Loucy (cell line): Measurements from ENCODE around the gene RAB35.

Experiments
- H2AFZ ChIP-seq: fragments of 200-600 bp; sonication (generic); 2 replicates; pipeline ENCODE4 v1.6.0; 2016; ENCODE audit warnings: antibody characterized with exemption, mild to moderate bottlenecking, low read length, moderate library complexity
- H3F3A ChIP-seq: fragments of 200-600 bp; 2 replicates; pipeline ENCODE4 v1.6.0; 2016; ENCODE audit warnings: antibody characterized with exemption, low read depth, mild to moderate bottlenecking
- H3K27me3 ChIP-seq: fragments of 200-600 bp; sonication (generic); 2 replicates; pipeline ENCODE4 v1.6.1; 2014; ENCODE audit warnings: low read length, mild to moderate bottlenecking; ENCODE audit not compliant: insufficient read depth, poor library complexity, severe bottlenecking
- H3K36me3 ChIP-seq: fragments of 200-600 bp; sonication (generic); 2 replicates; pipeline ENCODE4 v1.6.1; 2016; ENCODE audit warnings: low read length; ENCODE audit not compliant: insufficient read depth
- H3K4me1 ChIP-seq: fragments of 200-600 bp; sonication (generic); 2 replicates; pipeline ENCODE4 v1.5.1; 2014; ENCODE audit warnings: low read length, mild to moderate bottlenecking; ENCODE audit not compliant: insufficient read depth, poor library complexity, severe bottlenecking
- H3K4me2 ChIP-seq: fragments of 200-600 bp; sonication (generic); 2 replicates; pipeline ENCODE4 v1.6.0; 2014; ENCODE audit warnings: antibody characterized with exemption, low read length, low read depth, mild to moderate bottlenecking; ENCODE audit not compliant: poor library complexity, severe bottlenecking
- H3K4me3 ChIP-seq: fragments of 200-600 bp; sonication (generic); 2 replicates; pipeline ENCODE4 v1.5.1; 2014; ENCODE audit warnings: low read length, mild to moderate bottlenecking, mixed read lengths; ENCODE audit not compliant: poor library complexity, severe bottlenecking
- H3K79me2 ChIP-seq: fragments of 200-600 bp; sonication (generic); 2 replicates; pipeline ENCODE4 v1.6.1; 2014; ENCODE audit warnings: low read length; ENCODE audit not compliant: insufficient read depth
- H3K9ac ChIP-seq: fragments of 200-600 bp; sonication (generic); 2 replicates; pipeline ENCODE4 v1.6.0; 2014; ENCODE audit warnings: mild to moderate bottlenecking, low read depth, low read length, moderate library complexity; ENCODE audit not compliant: poor library complexity, severe bottlenecking
- H3K9me2 ChIP-seq: fragments of 200-600 bp; sonication (generic); replicated peaks from 2 replicates; pipeline ENCODE4 v1.6.1; 2016; ENCODE audit warnings: low read depth, low read length, mixed read lengths
- H3K9me3 ChIP-seq: fragments of 200-600 bp; sonication (generic); 2 replicates; pipeline ENCODE4 v1.6.1; 2014; ENCODE audit warnings: mild to moderate bottlenecking, antibody characterized with exemption, low read length, low read depth; ENCODE audit not compliant: insufficient read depth
- H4K20me1 ChIP-seq: fragments of 200-600 bp; sonication (generic); 2 replicates; pipeline ENCODE4 v1.6.0; 2014; ENCODE audit warnings: antibody characterized with exemption, low read length, mild to moderate bottlenecking; ENCODE audit not compliant: insufficient read depth, poor library complexity, severe bottlenecking
- CTCF ChIP-seq: fragments of 200-600 bp; sonication (generic); conservative IDR thresholded peaks from 2 replicates; pipeline ENCODE4 v1.5.1; 2014; ENCODE audit warnings: mild to moderate bottlenecking, antibody characterized with exemption, low read length
- EZH2phosphoT487 ChIP-seq: fragments of 200-600 bp; IDR thresholded peaks from 2 replicates; pipeline ENCODE4 v1.6.1; 2018; ENCODE audit warnings: antibody characterized with exemption, mild to moderate bottlenecking, moderate library complexity, borderline replicate concordance

Gene RAB35

DNA sequence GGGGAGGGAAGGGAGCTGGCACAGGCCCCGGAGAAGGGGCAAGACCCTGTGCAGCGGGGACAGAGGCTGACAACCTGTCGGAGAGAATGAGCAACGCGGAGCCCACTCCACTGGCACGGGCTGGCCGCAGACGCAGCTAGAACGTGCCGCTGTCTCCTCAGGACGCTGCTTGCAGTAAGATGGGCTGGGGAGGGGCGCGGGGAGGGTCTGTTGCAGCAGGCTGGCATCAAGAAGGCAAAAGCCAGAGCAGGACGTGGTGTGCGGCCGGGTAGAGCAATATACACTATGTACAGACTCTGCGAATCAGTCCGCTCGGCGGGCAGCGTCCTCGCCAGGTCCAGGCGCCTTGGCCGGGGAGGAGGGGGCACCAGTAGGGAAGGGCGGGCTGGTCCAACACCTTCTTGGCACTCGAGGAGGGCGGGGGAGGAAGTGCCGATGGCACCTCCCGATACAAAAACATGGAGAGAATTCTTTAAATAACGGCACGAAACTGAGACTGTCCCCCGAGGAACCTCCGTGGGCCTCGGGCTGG, 19.8 kb downstream of the RAB35 start:
- H3K4me1 ChIP-seq: peaks cover 13% of the 10 kb centered on the region
- H3K9ac ChIP-seq: no peak overlapping the region
- peaks cover 17% of the 10 kb centered on the region for H4K20me1 ChIP-seq
- peaks cover 20% of the 10 kb centered on the region; the same call in 1 of the 2 replicates for H3K79me2 ChIP-seq
- H3K9me2 ChIP-seq: no peaks in the 10 kb centered on the region
- no peak for TF ChIP-seq CTCF
- TF ChIP-seq EZH2phosphoT487: no peak
- H3F3A ChIP-seq: no peaks in the 10 kb centered on the region
- H3K4me3 ChIP-seq: no peak overlapping the region
- H3K27me3 ChIP-seq: no peaks in the 10 kb centered on the region
- H3K9me3 ChIP-seq: no peaks in the 10 kb centered on the region
- no peak overlapping the region for H3K4me2 ChIP-seq
- peaks cover 62% of the 10 kb centered on the region; the same call in 1 of the 2 replicates for H3K36me3 ChIP-seq
- H2AFZ ChIP-seq: no peak overlapping the region

- Histone ChIP-seq H3K27me3 (no peaks in the 10 kb centered on the region), H3K9me3 (no peaks in the 10 kb centered on the region), H3K4me3 (no peak overlapping the region), H3K4me1 (peaks cover 13% of the 10 kb centered on the region), H4K20me1 (peaks cover 12% of the 10 kb centered on the region), H3K9ac (no peak overlapping the region), H3K36me3 (peaks cover 52% of the 10 kb centered on the region; the same call in 1 of the 2 replicates), H3K4me2 (no peak overlapping the region), H3K9me2 (no peaks in the 10 kb centered on the region), H2AFZ (no peak overlapping the region), H3K79me2 (peaks cover 11% of the 10 kb centered on the region; the same call in 1 of the 2 replicates), H3F3A (no peaks in the 10 kb centered on the region)
- no peak for TF ChIP-seq EZH2phosphoT487
- TF ChIP-seq CTCF: no peak
Measured at GRCh38 chr12:120095736-120096135, 20.8 kb downstream of the RAB35 start.

DNA sequence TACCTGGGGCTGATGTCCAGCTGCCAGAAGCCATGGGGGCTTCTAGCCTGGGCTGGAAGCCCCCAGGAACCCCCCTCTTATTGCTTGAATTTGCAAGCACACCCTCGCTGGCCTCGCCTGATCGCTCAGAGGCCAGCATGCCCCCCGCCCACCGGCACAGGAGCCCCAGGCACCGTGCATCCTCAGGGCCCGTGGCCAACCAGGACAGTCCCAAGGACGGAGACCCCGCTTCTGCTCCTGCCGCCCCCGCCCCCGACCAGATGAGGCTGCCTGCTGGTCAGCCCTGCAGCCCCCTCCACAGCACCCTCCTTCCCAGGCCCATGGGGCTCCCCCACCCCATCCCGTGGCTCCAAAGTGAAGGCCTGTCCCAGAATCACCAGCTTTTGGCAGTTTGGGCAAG, 21.2 kb downstream of the RAB35 start:
- Histone ChIP-seq H3F3A (no peaks in the 10 kb centered on the region), H3K36me3 (peaks cover 48% of the 10 kb centered on the region; the same call in 1 of the 2 replicates), H3K4me1 (peaks cover 13% of the 10 kb centered on the region)

More for the DNA sequence above, 21.2 kb downstream of the RAB35 start:
- H3K79me2 ChIP-seq: peaks cover 7% of the 10 kb centered on the region; the same call in 1 of the 2 replicates
- H2AFZ ChIP-seq: no peak overlapping the region
- no peak overlapping the region for H3K4me2 ChIP-seq
- H4K20me1 ChIP-seq: peaks cover 8% of the 10 kb centered on the region
- no peak overlapping the region for H3K4me3 ChIP-seq
- TF ChIP-seq EZH2phosphoT487: no peak
- no peak for TF ChIP-seq CTCF
- H3K9me2 ChIP-seq: no peaks in the 10 kb centered on the region
- H3K9ac ChIP-seq: no peak overlapping the region
- no peaks in the 10 kb centered on the region for H3K9me3 ChIP-seq
- H3K27me3 ChIP-seq: no peaks in the 10 kb centered on the region
